Endothelial cell of umbilical vein (primary cell): Measurements from ENCODE around the gene FLRT3. TPM values are rescaled to one million over a fixed set of nuclear protein-coding genes. Genes with fewer than 3 reads are reported as not detected.

Experiments used
- BruUV-seq: library from RNA; stranded (reverse); fragments of 400-500 nt; replicated peaks from 2 replicates; lab custom pipeline; 2021; lab: Mats Ljungman, UMichigan
- CTCF ChIA-PET: fragments of 300-600, 350-600 bp; sonication (Branson Sonifier 250); formaldehyde crosslinking; loops from one replicate; lab custom pipeline; 2021; ENCODE audit warnings: antibody characterized with exemption, inconsistent platforms; lab: Charles Lee
- POLR2A ChIA-PET: fragments of 300-600, 350-600 bp; sonication (Branson Sonifier 250); formaldehyde crosslinking; loops from one replicate; lab custom pipeline; 2021; ENCODE audit warnings: antibody characterized with exemption, inconsistent platforms; lab: Charles Lee
- DNase-seq: peaks from one replicate; pipeline ENCODE4 v3.0.0-alpha.2; 2011; ENCODE audit warnings: low read depth, low spot score
- FAIRE-seq: peaks from 2 replicates; lab custom pipeline; 2011; peaks lifted over from hg19 to GRCh38; lab: Jason Lieb, UNC
- H2AFZ ChIP-seq: 2 replicates; pipeline ENCODE4 v1.6.0; 2012; ENCODE audit warnings: low read depth, low read length, control low read depth, inconsistent platforms
- H3K27ac ChIP-seq: 2 replicates; pipeline ENCODE4 v1.5.1; 2011; ENCODE audit warnings: low read depth, mild to moderate bottlenecking, control low read depth, low read length, moderate library complexity; ENCODE audit not compliant: insufficient read depth
- H3K27me3 ChIP-seq, 2 experiments: 2 replicates each; pipeline versions ENCODE4 v1.6.0 to v1.6.1; 2011; ENCODE audit warnings: low read length in 2 of 2, mixed read lengths in 1 of 2; ENCODE audit not compliant: control insufficient read depth in 2 of 2, insufficient read depth in 2 of 2
- H3K36me3 ChIP-seq, 2 experiments: 2 replicates in 1 of 2; 3 replicates in 1 of 2; pipeline ENCODE4 v1.5.1; 2011; ENCODE audit warnings: low read length in 2 of 2, mild to moderate bottlenecking in 1 of 2, moderate library complexity in 1 of 2; ENCODE audit not compliant: control insufficient read depth in 2 of 2, insufficient read depth in 2 of 2; ENCODE audit errors: extremely low read depth in 1 of 2
- H3K4me1 ChIP-seq: 3 replicates; pipeline ENCODE4 v1.5.1; 2011; ENCODE audit warnings: mild to moderate bottlenecking, low read length; ENCODE audit not compliant: control insufficient read depth, insufficient read depth; ENCODE audit errors: extremely low read depth
- H3K4me2 ChIP-seq: 2 replicates; pipeline ENCODE4 v1.6.1; 2011; ENCODE audit warnings: low read length, control low read depth, mixed read lengths; ENCODE audit not compliant: insufficient read depth
- H3K4me3 ChIP-seq, 3 experiments: fragments of 200-600 bp in 1 of 3; sonication (generic), shearing (Covaris generic) in 1 of 3; replicated peaks in 1 of 3; 2 replicates each; pipeline ENCODE4 v1.5.1; 2011 to 2016; ENCODE audit warnings: control low read depth in 3 of 3, low read length in 3 of 3, mild to moderate bottlenecking in 2 of 3, inconsistent platforms in 1 of 3, low read depth in 1 of 3, moderate library complexity in 1 of 3; ENCODE audit not compliant: insufficient read depth in 1 of 3
- H3K79me2 ChIP-seq: 2 replicates; pipeline ENCODE4 v1.6.0; 2012; ENCODE audit warnings: low read length, inconsistent platforms; ENCODE audit not compliant: control insufficient read depth, insufficient read depth
- H3K9ac ChIP-seq: replicated peaks from 2 replicates; pipeline ENCODE3; 2011; ENCODE audit warnings: low read length, control low read depth; ENCODE audit not compliant: insufficient read depth; ENCODE audit errors: extremely low read depth
- H3K9me1 ChIP-seq: replicated peaks from 3 replicates; pipeline ENCODE4 v1.6.0; 2011; ENCODE audit warnings: mild to moderate bottlenecking, low read length; ENCODE audit not compliant: control insufficient read depth, insufficient read depth; ENCODE audit errors: extremely low read depth
- H3K9me3 ChIP-seq: replicated peaks from 2 replicates; pipeline ENCODE4 v1.5.1; 2012; ENCODE audit warnings: low read length, inconsistent platforms; ENCODE audit not compliant: control insufficient read depth, insufficient read depth
- H4K20me1 ChIP-seq: replicated peaks from 2 replicates; pipeline ENCODE3; 2011; ENCODE audit warnings: mild to moderate bottlenecking, low read length; ENCODE audit not compliant: control insufficient read depth, insufficient read depth; ENCODE audit errors: extremely low read depth
- CTCF ChIP-seq, 2 donors: IDR thresholded peaks; 1 replicate in 1 of 2; 2 replicates in 1 of 2; pipeline ENCODE4 v1.5.1; 2011; ENCODE audit warnings: low read length in 2 of 2, mild to moderate bottlenecking in 2 of 2, moderate library complexity in 2 of 2, control low read depth in 1 of 2, inconsistent platforms in 1 of 2, low read depth in 1 of 2; ENCODE audit not compliant: insufficient read depth in 1 of 2; ENCODE audit errors: extremely low read depth in 1 of 2
- EZH2 ChIP-seq: IDR thresholded peaks from 2 replicates; pipeline ENCODE4 v1.6.1; 2012; ENCODE audit warnings: borderline replicate concordance, low read depth, mild to moderate bottlenecking, moderate library complexity, low read length, inconsistent platforms; ENCODE audit not compliant: severe bottlenecking
- FOS ChIP-seq: IDR thresholded peaks from 2 replicates; pipeline ENCODE4 v1.6.1; 2011; ENCODE audit warnings: mild to moderate bottlenecking, low read length, moderate library complexity, borderline replicate concordance; ENCODE audit not compliant: insufficient read depth
- GATA2 ChIP-seq: IDR thresholded peaks from 2 replicates; pipeline ENCODE4 v1.7.0; 2011; ENCODE audit warnings: low read depth, mild to moderate bottlenecking, moderate library complexity, mixed read lengths, low read length; ENCODE audit not compliant: insufficient read length, insufficient read depth
- JUN ChIP-seq: IDR thresholded peaks from 2 replicates; pipeline ENCODE4 v1.6.1; 2011; ENCODE audit warnings: borderline replicate concordance, low read depth; ENCODE audit not compliant: insufficient read length, insufficient read depth
- MAX ChIP-seq: IDR thresholded peaks from 2 replicates; pipeline ENCODE4 v1.6.1; 2011; ENCODE audit not compliant: insufficient read depth, insufficient read length
- MYC ChIP-seq: IDR thresholded peaks from one replicate; pipeline ENCODE4 v1.6.1; 2011; ENCODE audit warnings: mild to moderate bottlenecking, low read depth, low read length
- POLR2A ChIP-seq: IDR thresholded peaks from 2 replicates; pipeline ENCODE4 v1.6.1; 2012; ENCODE audit warnings: low read depth, mild to moderate bottlenecking, control low read depth, low read length
- POLR2AphosphoS5 ChIP-seq: IDR thresholded peaks from 2 replicates; pipeline ENCODE4 v1.6.1; 2012; ENCODE audit warnings: low read depth, mild to moderate bottlenecking, control low read depth, low read length, moderate library complexity; ENCODE audit not compliant: insufficient read depth
- dilution Hi-C: fragments of 300-500 bp; cut with MboI; formaldehyde crosslinking; loops from one replicate; pipeline ENCODE4 v1.15.0; 2019; ENCODE audit warnings: low sequenced_read_pairs; ENCODE audit not compliant: extremely low pct_ligation_motif_present
- intact Hi-C: fragments of 100-400 bp; cut with micrococcal nuclease; formaldehyde crosslinking; loops from one replicate; pipeline ENCODE4 v1.10.0; 2022
- polyA plus RNA-seq, 4 experiments: library from polyadenylated mRNA; depleted of rRNA in 3 of 4; stranded (reverse) in 3 of 4; unstranded in 1 of 4; fragments of >200 nt; gene quantifications; 2 replicates each; pipeline versions ENCODE4 v1.2.1 to v1.2.3, GENCODE V29; 2011 to 2012; ENCODE audit warnings: missing spikeins in 1 of 4
- total RNA-seq: library from RNA; stranded (reverse); gene quantifications from 2 replicates; pipeline ENCODE4 v1.2.3, GENCODE V29; 2021

FLRT3 gene
- total and polyA plus RNA-seq, 2 donors (not counting 3 experiments of a cell fraction or from before 2014, with no cell fraction given): 0.06 to 0.13 TPM

DNA sequence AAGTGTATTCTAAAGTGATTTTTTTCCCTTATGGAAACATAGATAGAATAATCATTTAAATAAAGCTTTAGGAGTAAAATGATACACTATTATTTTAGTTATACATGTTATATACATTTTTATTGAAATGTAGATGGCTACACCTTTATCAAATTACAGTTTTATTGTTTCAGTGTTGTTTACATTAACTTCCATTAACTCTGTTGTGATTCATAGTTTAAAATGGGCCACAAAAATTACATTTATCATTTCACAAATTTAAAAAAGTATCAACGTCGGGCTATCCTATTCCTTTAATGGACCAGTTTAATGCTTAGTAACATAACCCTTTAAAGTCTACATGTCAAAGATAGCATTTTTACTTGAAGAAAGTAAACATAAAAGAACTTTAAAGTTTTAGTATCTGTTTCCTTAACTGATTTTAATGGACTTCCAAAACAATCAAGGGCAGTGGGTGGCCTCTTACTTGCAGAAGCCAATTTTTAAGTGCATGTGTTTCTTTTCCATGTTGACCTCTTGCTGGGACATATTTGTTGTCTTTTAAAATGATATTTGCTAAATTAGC, 47.8 kb upstream of the FLRT3 start:
- H3K36me3 ChIP-seq: no peaks in the 10 kb centered on the region
- H3K4me2 ChIP-seq: no peak overlapping the region
- ChIA-PET POLR2A (no interaction called here), CTCF (no interaction called here)
- DNase-seq (no peak), FAIRE-seq (peak; percentile 42)
- H4K20me1 ChIP-seq: no peaks in the 10 kb centered on the region
- H3K4me3 ChIP-seq: no peak overlapping the region
- no peak overlapping the region for H3K27ac ChIP-seq
- H3K4me1 ChIP-seq: no peaks in the 10 kb centered on the region
- no peaks in the 10 kb centered on the region for H3K9me1 ChIP-seq
- no TSS peak for BruUV-seq
- no peak for TF ChIP-seq JUN
- TF ChIP-seq POLR2A: no peak
- TF ChIP-seq GATA2: no peak
- H3K9ac ChIP-seq: no peak overlapping the region
- H3K79me2 ChIP-seq: no peaks in the 10 kb centered on the region
- intact Hi-C loops: no loop called here
- dilution Hi-C loops: no loop called here
- H2AFZ ChIP-seq: no peak overlapping the region
- no peaks in the 10 kb centered on the region for H3K9me3 ChIP-seq
- H3K27me3 ChIP-seq: no peaks in the 10 kb centered on the region

DNA sequence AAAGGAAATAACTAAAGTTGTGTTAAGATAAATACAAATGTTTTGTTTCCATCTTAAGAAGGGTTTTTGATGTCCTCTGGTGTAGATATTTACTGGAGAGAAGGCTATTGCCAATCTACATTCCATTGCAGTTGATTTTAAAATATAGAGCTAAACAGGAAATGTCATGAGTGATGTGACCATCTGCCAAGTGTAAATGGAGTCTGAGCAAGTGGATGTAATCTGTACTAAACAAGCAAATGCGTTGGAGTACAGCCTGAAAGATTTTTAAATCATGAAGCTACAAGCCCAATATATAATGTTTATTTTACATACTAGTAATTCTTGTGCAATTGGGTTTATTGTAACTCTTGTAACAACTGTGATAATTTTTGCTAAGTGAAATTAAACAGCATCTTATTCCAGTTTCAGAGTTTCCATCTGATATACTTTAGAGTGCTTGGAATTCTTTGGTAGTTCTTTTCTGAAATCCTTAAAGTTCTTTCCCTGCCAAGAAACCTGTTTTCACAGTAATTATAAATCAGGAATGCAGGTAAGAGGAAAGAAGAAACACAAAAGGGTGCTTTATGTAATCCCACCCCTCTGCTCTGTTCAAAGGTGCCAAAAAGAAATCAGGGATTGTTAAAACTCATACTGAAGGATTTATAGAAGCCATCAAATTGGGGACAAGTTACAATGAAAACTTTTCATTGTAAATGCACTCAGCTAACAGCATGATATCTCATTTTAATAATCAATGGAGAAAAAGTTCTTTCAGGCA, 47.2 kb upstream of the FLRT3 start:
- Histone ChIP-seq H3K9me3 (no peaks in the 10 kb centered on the region), H3K4me3 (no peak overlapping the region), H3K27ac (no peak overlapping the region), H3K27me3 (no peaks in the 10 kb centered on the region), H3K4me1 (no peaks in the 10 kb centered on the region), H4K20me1 (no peaks in the 10 kb centered on the region), H3K9me1 (no peaks in the 10 kb centered on the region), H3K36me3 (no peaks in the 10 kb centered on the region), H3K4me2 (no peak overlapping the region), H3K9ac (no peak overlapping the region), H2AFZ (no peak overlapping the region), H3K79me2 (no peaks in the 10 kb centered on the region)
- intact Hi-C loops: no loop called here
- FAIRE-seq: no peak
- TF ChIP-seq EZH2: no peak
- no peak for TF ChIP-seq FOS
- TF ChIP-seq CTCF (IDR thresholded peaks at IDR 0.05; ENCODE audit: extremely low read depth in 1 of 2, insufficient read depth in 1 of 2, low read depth in 1 of 2, low read length in 2 of 2): no peak
- no peak for TF ChIP-seq MAX
- TF ChIP-seq GATA2: no peak
- no peak for TF ChIP-seq MYC
- TF ChIP-seq POLR2A: no peak
- no peak for TF ChIP-seq POLR2AphosphoS5
- no peak for TF ChIP-seq JUN
- dilution Hi-C loops: no loop called here
- CTCF ChIA-PET: no interaction called here
- POLR2A ChIA-PET: no interaction called here
- DNase-seq: no peak
- BruUV-seq: no TSS peak
